Activated CD4-positive, alpha-beta memory T cell treated with anti-CD3 and anti-CD28 coated beads for 36 hours (primary cell): ENCODE measurements around the gene CDC14B. TPM values are rescaled to one million over a fixed set of nuclear protein-coding genes. Genes with fewer than 3 reads are reported as not detected.
"Not testable (repeated sequence)": the region's sequence is repeated elsewhere in the genome, so short reads cannot be mapped to it uniquely, and the experiment has no call there.

ENCODE experiments used
- CTCF ChIA-PET: fragments of 350-600 bp; sonication (Branson Sonifier 250); formaldehyde crosslinking; loops from one replicate; lab custom pipeline; 2021; ENCODE audit warnings: antibody characterized with exemption, inconsistent platforms; lab: Charles Lee
- POLR2A ChIA-PET: fragments of 350-600 bp; sonication (Branson Sonifier 250); formaldehyde crosslinking; loops from one replicate; lab custom pipeline; 2021; ENCODE audit warnings: antibody characterized with exemption; lab: Charles Lee
- DNase-seq: peaks from one replicate; pipeline ENCODE4 v3.0.0-alpha.2; 2020
- H3K27ac Mint-ChIP-seq: one replicate; pipeline ENCODE4 v1.8.0; 2021; ENCODE audit warnings: mixed read lengths
- H3K27me3 Mint-ChIP-seq: one replicate; pipeline ENCODE4 v1.8.0; 2021; ENCODE audit warnings: mixed read lengths
- H3K36me3 Mint-ChIP-seq: one replicate; pipeline ENCODE4 v1.8.0; 2021; ENCODE audit warnings: mixed read lengths
- H3K4me1 Mint-ChIP-seq: one replicate; pipeline ENCODE4 v1.8.0; 2021; ENCODE audit warnings: low read depth, mixed read lengths
- H3K4me3 Mint-ChIP-seq: one replicate; pipeline ENCODE4 v1.8.0; 2021; ENCODE audit warnings: mild to moderate bottlenecking, mixed read lengths
- H3K9me3 Mint-ChIP-seq: one replicate; pipeline ENCODE4 v1.8.0; 2021; ENCODE audit warnings: mixed read lengths
- intact Hi-C: fragments of 100-400 bp; cut with micrococcal nuclease; formaldehyde crosslinking; loops from one replicate; pipeline ENCODE4 v1.15.1; 2023
- total RNA-seq, 2 experiments: library from RNA; stranded (reverse); gene quantifications; one replicate each; pipeline ENCODE4 v1.2.3, GENCODE V29; 2021

The CDC14B gene
- total RNA-seq, 2 experiments from 2014 or later, result 2.3 to 2.8 TPM

DNA sequence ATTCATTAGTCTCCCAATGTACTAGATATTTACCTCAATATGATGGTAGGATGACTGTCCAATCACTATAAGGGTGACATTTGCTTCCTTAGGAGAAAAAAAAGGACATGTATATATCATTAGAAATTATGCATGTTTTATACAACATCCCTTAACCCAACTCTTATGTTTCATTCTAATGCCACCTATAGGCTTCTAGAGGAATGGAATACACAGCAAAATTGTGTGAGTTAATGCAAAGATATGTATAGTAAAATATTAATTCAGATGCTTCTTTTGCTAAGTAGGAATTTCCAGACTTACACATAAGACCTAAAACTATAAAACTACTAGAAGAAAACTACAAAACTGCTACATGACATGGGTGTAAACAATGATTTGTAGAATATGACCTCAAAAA, 32.0 kb upstream of the CDC14B start:
- POLR2A ChIA-PET, result no interaction called here
- CTCF ChIA-PET, result interaction anchor here (1.3 to 1.9 kb wide), 2 partner anchors 202 to 209 kb away, joined by 3 to 11 read pairs; partner anchors contain the start of gene HABP4
- intact Hi-C loops, result loop anchor here (1.0 to 5.0 kb wide), 3 partner anchors 84 to 324 kb away; no protein-coding TSS in a partner anchor
- Mint-ChIP-seq H3K4me3 (no peak overlapping the region), H3K27ac (no peak overlapping the region), H3K4me1 (peaks cover 13% of the 10 kb centered on the region), H3K36me3 (peaks cover 9% of the 10 kb centered on the region), H3K27me3 (no peaks in the 10 kb centered on the region), H3K9me3 (no peaks in the 10 kb centered on the region)
- no peak for DNase-seq

DNA sequence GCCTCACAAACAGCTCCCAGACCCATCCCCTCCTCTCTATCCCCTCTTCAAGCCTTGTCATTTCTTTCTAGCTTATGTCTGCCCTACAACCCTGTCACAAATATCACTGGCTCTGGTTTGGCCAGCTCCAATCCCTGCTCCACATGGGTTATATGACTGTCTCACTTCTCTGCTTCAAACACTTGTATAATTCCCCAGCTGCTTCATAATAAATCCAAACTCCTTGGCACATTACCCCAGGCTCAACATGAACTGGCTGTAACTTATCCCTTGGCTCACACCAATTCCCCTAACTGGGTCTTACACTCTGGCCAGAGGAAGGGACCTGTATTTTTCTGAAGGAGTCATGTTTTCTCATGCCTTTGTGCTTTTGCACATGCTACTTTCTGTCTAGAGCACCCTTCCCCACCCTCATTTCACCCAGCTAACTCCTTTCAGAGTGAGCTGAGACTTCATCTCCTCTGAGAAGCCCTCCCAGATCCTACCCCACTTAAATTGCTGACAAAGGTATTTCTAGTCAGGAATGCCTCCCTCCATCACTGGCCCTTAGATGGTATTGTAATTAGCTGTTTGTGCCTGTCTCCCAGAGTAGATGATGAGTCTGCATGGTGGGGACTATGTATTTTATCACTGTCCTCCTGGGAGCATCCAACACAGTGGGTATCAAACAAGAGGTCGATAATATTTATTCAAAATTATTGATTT, 30.1 kb upstream of the CDC14B start:
- DNase-seq, result no peak
- Mint-ChIP-seq H3K4me3 (no peak overlapping the region), H3K4me1 (peaks cover 3% of the 10 kb centered on the region), H3K27ac (no peak overlapping the region), H3K9me3 (no peaks in the 10 kb centered on the region), H3K36me3 (peaks cover 17% of the 10 kb centered on the region), H3K27me3 (no peaks in the 10 kb centered on the region)
- intact Hi-C loops, result loop anchor here (5.0 kb wide), 2 partner anchors 82 to 322 kb away; no protein-coding TSS in a partner anchor
- ChIA-PET CTCF (interaction anchor here (0.9 to 1.1 kb wide), 3 partner anchors 17 to 208 kb away, joined by 3 to 6 read pairs (median 3); no protein-coding TSS in a partner anchor), POLR2A (interaction anchor here (0.7 kb wide), 1 partner anchor 894 kb away, joined by 3 read pairs; no protein-coding TSS in a partner anchor)

- H3K27ac Mint-ChIP-seq, result no peak overlapping the region
- H3K27me3 Mint-ChIP-seq, result no peaks in the 10 kb centered on the region
- ChIA-PET CTCF (no interaction called here), POLR2A (no interaction called here)
- H3K36me3 Mint-ChIP-seq, result peaks cover 17% of the 10 kb centered on the region
- DNase-seq, result no peak
- H3K4me3 Mint-ChIP-seq, result no peak overlapping the region
- intact Hi-C loops, result no loop called here
- H3K9me3 Mint-ChIP-seq, result no peaks in the 10 kb centered on the region
- H3K4me1 Mint-ChIP-seq, result no peaks in the 10 kb centered on the region
Observed at GRCh38 chr9:96646081-96646991, 26.7 kb upstream of the CDC14B start.

- no peaks in the 10 kb centered on the region for H3K4me1 Mint-ChIP-seq
- ChIA-PET POLR2A (no interaction called here), CTCF (no interaction called here)
- no peak for DNase-seq
- no peak overlapping the region for H3K4me3 Mint-ChIP-seq
- H3K9me3 Mint-ChIP-seq, result no peaks in the 10 kb centered on the region
- H3K36me3 Mint-ChIP-seq, result peaks cover 20% of the 10 kb centered on the region
- H3K27ac Mint-ChIP-seq, result no peak overlapping the region
- H3K27me3 Mint-ChIP-seq, result no peaks in the 10 kb centered on the region
- intact Hi-C loops, result no loop called here
Observed at GRCh38 chr9:96644137-96644536, 24.5 kb upstream of the CDC14B start.

DNA sequence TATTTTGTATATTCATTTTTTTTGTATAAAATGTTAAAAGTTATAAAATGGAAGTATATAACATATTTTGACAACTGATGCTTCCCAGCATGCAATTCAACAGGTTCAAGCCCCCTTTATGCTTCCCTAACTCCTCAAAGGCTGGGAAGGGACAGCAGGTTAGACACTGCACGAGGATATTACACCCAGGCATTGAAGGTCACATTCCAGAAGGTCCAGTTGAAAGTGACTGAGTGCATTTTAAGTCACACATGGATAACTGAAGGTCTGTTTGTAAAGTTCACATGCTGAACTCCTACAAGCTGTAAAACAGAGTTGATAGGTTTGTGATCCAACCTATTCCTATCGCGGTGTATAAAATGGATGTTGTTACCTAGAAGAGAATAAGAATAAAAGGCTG, 21.9 kb upstream of the CDC14B start:
- POLR2A ChIA-PET, result no interaction called here
- no peaks in the 10 kb centered on the region for H3K4me1 Mint-ChIP-seq
- H3K27me3 Mint-ChIP-seq, result no peaks in the 10 kb centered on the region
- no peak overlapping the region for H3K27ac Mint-ChIP-seq
- intact Hi-C loops, result no loop called here
- CTCF ChIA-PET, result no interaction called here
- no peak overlapping the region for H3K4me3 Mint-ChIP-seq
- H3K9me3 Mint-ChIP-seq, result no peaks in the 10 kb centered on the region
- peaks cover 11% of the 10 kb centered on the region for H3K36me3 Mint-ChIP-seq
- DNase-seq, result no peak

GRCh38 chr9:96638606-96639364, 19.1 kb upstream of the CDC14B start:
- intact Hi-C loops, result no loop called here
- H3K27me3 Mint-ChIP-seq, result peaks cover 3% of the 10 kb centered on the region
- ChIA-PET CTCF (interaction anchor here (0.6 kb wide), 1 partner anchor 322 kb away, joined by 4 read pairs; no protein-coding TSS in a partner anchor), POLR2A (no interaction called here)
- no peaks in the 10 kb centered on the region for H3K4me1 Mint-ChIP-seq
- H3K27ac Mint-ChIP-seq, result no peak overlapping the region
- H3K9me3 Mint-ChIP-seq, result no peaks in the 10 kb centered on the region
- H3K36me3 Mint-ChIP-seq, result peaks cover 3% of the 10 kb centered on the region
- H3K4me3 Mint-ChIP-seq, result no peak overlapping the region
- no peak for DNase-seq

DNA sequence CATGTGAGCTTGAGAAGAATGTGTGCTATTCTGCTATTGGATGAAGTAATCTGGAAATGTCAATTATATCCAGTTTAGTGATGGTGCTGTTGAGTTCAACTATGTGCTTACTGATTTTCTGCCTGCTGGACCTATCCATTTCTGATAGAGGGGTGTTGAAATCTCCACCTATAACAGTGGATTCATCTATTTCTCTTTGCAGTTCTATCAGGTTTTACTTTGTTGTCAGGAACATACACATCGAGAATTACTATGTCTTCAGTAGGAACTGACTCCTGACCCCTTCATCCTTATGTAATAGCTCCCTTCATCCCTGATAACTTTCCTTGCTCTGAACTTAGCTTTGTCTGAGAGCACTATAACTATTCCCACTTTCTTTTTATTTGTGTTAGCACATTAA, 16.7 kb upstream of the CDC14B start:
- no peak overlapping the region for H3K4me3 Mint-ChIP-seq
- peaks cover 3% of the 10 kb centered on the region for H3K36me3 Mint-ChIP-seq
- H3K9me3 Mint-ChIP-seq, result no peaks in the 10 kb centered on the region
- POLR2A ChIA-PET, result no interaction called here
- CTCF ChIA-PET, result interaction anchor here (0.6 kb wide), 1 partner anchor 33 kb away, joined by 4 read pairs; no protein-coding TSS in a partner anchor
- H3K27me3 Mint-ChIP-seq, result peaks cover 7% of the 10 kb centered on the region
- no peak overlapping the region for H3K27ac Mint-ChIP-seq
- no peak for DNase-seq
- intact Hi-C loops, result no loop called here
- no peaks in the 10 kb centered on the region for H3K4me1 Mint-ChIP-seq

DNA sequence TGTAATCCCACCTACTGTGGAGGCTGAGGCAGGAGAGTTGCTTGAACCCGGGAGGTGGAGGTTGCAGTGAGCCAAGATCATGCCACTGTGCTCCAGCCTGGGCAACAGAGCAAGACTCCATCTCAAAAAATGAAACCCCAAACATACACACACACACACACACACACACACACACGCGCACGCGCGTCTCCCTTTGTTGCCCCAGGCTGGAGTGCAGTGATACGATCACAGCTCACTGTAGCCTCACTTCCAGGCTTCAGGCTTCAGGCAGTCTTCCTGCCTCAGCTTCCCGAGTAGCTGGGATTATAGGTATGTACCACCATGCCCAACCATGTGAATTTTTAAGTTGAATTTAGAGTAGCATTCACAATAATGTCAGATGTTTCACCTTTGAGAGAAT, 13.9 kb upstream of the CDC14B start:
- H3K9me3 Mint-ChIP-seq, intact Hi-C loops, H3K4me1 Mint-ChIP-seq, DNase-seq, H3K4me3 Mint-ChIP-seq, POLR2A ChIA-PET, H3K27ac Mint-ChIP-seq, H3K36me3 Mint-ChIP-seq: not testable (repeated sequence)
- peaks cover 15% of the 10 kb centered on the region for H3K27me3 Mint-ChIP-seq
- CTCF ChIA-PET, result interaction anchor here (0.9 kb wide), 1 partner anchor 14 kb away, joined by 3 read pairs; the partner anchor contains the start of gene CDC14B

GRCh38 chr9:96626912-96627311, 7.3 kb upstream of the CDC14B start:
- CTCF ChIA-PET, result no interaction called here
- intact Hi-C loops, result no loop called here
- POLR2A ChIA-PET, result no interaction called here
- Mint-ChIP-seq H3K4me3 (no peak overlapping the region), H3K4me1 (peaks cover 6% of the 10 kb centered on the region), H3K36me3 (no peaks in the 10 kb centered on the region), H3K27ac (no peak overlapping the region), H3K27me3 (peaks cover 11% of the 10 kb centered on the region), H3K9me3 (no peaks in the 10 kb centered on the region)
- no peak for DNase-seq

- Mint-ChIP-seq H3K9me3 (no peaks in the 10 kb centered on the region), H3K4me3 (no peak overlapping the region), H3K27me3 (peaks cover 23% of the 10 kb centered on the region), H3K27ac (no peak overlapping the region), H3K36me3 (no peaks in the 10 kb centered on the region), H3K4me1 (peaks cover 3% of the 10 kb centered on the region)
- ChIA-PET CTCF (interaction anchor here (0.6 to 1.4 kb wide), 2 partner anchors 45 to 48 kb away, joined by 3 to 4 read pairs; no protein-coding TSS in a partner anchor), POLR2A (no interaction called here)
- no peak for DNase-seq
- intact Hi-C loops, result no loop called here
Observed at GRCh38 chr9:96621618-96622017, 2.0 kb upstream of the CDC14B start.

- H3K27ac Mint-ChIP-seq, result no peak overlapping the region
- H3K4me3 Mint-ChIP-seq, result no peak overlapping the region
- DNase-seq, result no peak
- H3K4me1 Mint-ChIP-seq, result peaks cover 3% of the 10 kb centered on the region
- H3K27me3 Mint-ChIP-seq, result peaks cover 25% of the 10 kb centered on the region
- POLR2A ChIA-PET, result no interaction called here
- H3K36me3 Mint-ChIP-seq, result no peaks in the 10 kb centered on the region
- CTCF ChIA-PET, result interaction anchor here (1.4 kb wide), 1 partner anchor 46 kb away, joined by 3 read pairs; no protein-coding TSS in a partner anchor
- intact Hi-C loops, result no loop called here
- H3K9me3 Mint-ChIP-seq, result no peaks in the 10 kb centered on the region
Observed at GRCh38 chr9:96620832-96621269, 1.2 kb upstream of the CDC14B start.
